SK-N-MC (cell line): ENCODE measurements around the gene IMPA2.
A peak's percentile ranks its signal among the peaks of the same experiment; 100 is the strongest.
"Not testable (repeated sequence)": the region's sequence is repeated elsewhere in the genome, so short reads cannot be mapped to it uniquely, and the experiment has no call there.

Experiments used
- DNase-seq: peaks from one replicate; pipeline ENCODE4 v3.0.0-alpha.2; 2011; ENCODE audit warnings: low read depth, low spot score
- H3K27ac ChIP-seq: fragments of 200-600 bp; sonication (generic); 2 replicates; pipeline ENCODE4 v1.5.1; 2016; ENCODE audit warnings: mixed run types
- H3K36me3 ChIP-seq: fragments of 200-600 bp; sonication (generic); 2 replicates; pipeline ENCODE4 v1.6.1; 2017; ENCODE audit warnings: antibody characterized with exemption, low read length, mixed read lengths; ENCODE audit not compliant: insufficient read depth
- H3K4me3 ChIP-seq: fragments of 200-600 bp; sonication (generic); 2 replicates; pipeline ENCODE4 v1.5.1; 2016
- H3K9ac ChIP-seq: fragments of 200-600 bp; sonication (generic); 2 replicates; pipeline ENCODE4 v1.8.0; 2017; ENCODE audit warnings: mixed run types, mixed read lengths; ENCODE audit not compliant: insufficient read length
- H3K9me3 ChIP-seq: fragments of 200-600 bp; sonication (generic); 2 replicates; pipeline ENCODE4 v1.6.1; 2017; ENCODE audit warnings: low read depth, mild to moderate bottlenecking, antibody characterized with exemption, low read length, moderate library complexity, mixed read lengths
- EZH2 ChIP-seq: fragments of 200-600 bp; sonication (generic); IDR thresholded peaks from one replicate; pipeline ENCODE4 v1.6.1; 2017; ENCODE audit warnings: antibody characterized with exemption
- FOXP2 ChIP-seq: optimal IDR thresholded peaks from 2 replicates; pipeline ENCODE3; 2011; ENCODE audit warnings: mild to moderate bottlenecking, moderate library complexity; ENCODE audit not compliant: insufficient read depth; ENCODE audit errors: extremely low read length, control extremely low read depth
- POLR2AphosphoS5 ChIP-seq: IDR thresholded peaks from 2 replicates; pipeline ENCODE4 v1.6.1; 2012; ENCODE audit warnings: mild to moderate bottlenecking, low read depth, low read length, borderline replicate concordance

Gene IMPA2

GRCh38 chr18:12068950-12069320, 87.6 kb downstream of the IMPA2 start:
- peak overlapping the region; percentile 95 for H3K27ac ChIP-seq
- no peak for TF ChIP-seq FOXP2
- no peak for TF ChIP-seq POLR2AphosphoS5
- TF ChIP-seq EZH2 = no peak
- H3K9me3 ChIP-seq = no peaks in the 10 kb centered on the region
- peak overlapping the region; percentile 80 for H3K4me3 ChIP-seq
- H3K9ac ChIP-seq = peak overlapping the region; percentile 80
- no peaks in the 10 kb centered on the region for H3K36me3 ChIP-seq
- peak; percentile 24 for DNase-seq

GRCh38 chr18:12071066-12071465, 89.8 kb downstream of the IMPA2 start:
- H3K9ac ChIP-seq, H3K9me3 ChIP-seq, H3K36me3 ChIP-seq: not testable (repeated sequence)
- Histone ChIP-seq H3K4me3 (peak overlapping the region; percentile 54), H3K27ac (peak overlapping the region; percentile 55)
- peak; percentile 37 for DNase-seq

- DNase-seq = no peak
- Histone ChIP-seq H3K4me3 (peak overlapping the region; percentile 12; the same call in 1 of the 2 replicates), H3K27ac (no peak overlapping the region), H3K9ac (no peak overlapping the region), H3K36me3 (no peaks in the 10 kb centered on the region), H3K9me3 (no peaks in the 10 kb centered on the region)
- TF ChIP-seq POLR2AphosphoS5 = no peak
- TF ChIP-seq EZH2 = no peak
These were observed 91.7 kb downstream of the IMPA2 start for GRCh38 chr18:12072996-12073395.

- Histone ChIP-seq H3K4me3 (peak overlapping the region; percentile 40; the same call in 1 of the 2 replicates), H3K9me3 (no peaks in the 10 kb centered on the region), H3K9ac (peak overlapping the region; percentile 37), H3K27ac (peak overlapping the region; percentile 28; the same call in 1 of the 2 replicates), H3K36me3 (no peaks in the 10 kb centered on the region)
- TF ChIP-seq FOXP2 (no peak), POLR2AphosphoS5 (no peak), EZH2 (no peak)
- DNase-seq = no peak
These were observed 93.4 kb downstream of the IMPA2 start for GRCh38 chr18:12074736-12075135.

- TF ChIP-seq POLR2AphosphoS5 = no peak
- TF ChIP-seq FOXP2 = no peak
- TF ChIP-seq EZH2 = no peak
- peak overlapping the region; percentile 59 for H3K9ac ChIP-seq
- no peak overlapping the region for H3K27ac ChIP-seq
- no peaks in the 10 kb centered on the region for H3K36me3 ChIP-seq
- peak overlapping the region; percentile 55; the same call in 1 of the 2 replicates for H3K4me3 ChIP-seq
- no peaks in the 10 kb centered on the region for H3K9me3 ChIP-seq
- no peak for DNase-seq
These were observed 95.3 kb downstream of the IMPA2 start for GRCh38 chr18:12076424-12077140.

- not testable (repeated sequence) for DNase-seq
These were observed 96.7 kb downstream of the IMPA2 start for GRCh38 chr18:12077994-12078393.

GRCh38 chr18:12079491-12080237, 98.4 kb downstream of the IMPA2 start:
- no peak overlapping the region for H3K9ac ChIP-seq
- H3K4me3 ChIP-seq = no peak overlapping the region
- no peaks in the 10 kb centered on the region for H3K9me3 ChIP-seq
- TF ChIP-seq FOXP2 (no peak), POLR2AphosphoS5 (no peak), EZH2 (no peak)
- H3K36me3 ChIP-seq = no peaks in the 10 kb centered on the region
- no peak overlapping the region for H3K27ac ChIP-seq
- no peak for DNase-seq

More at GRCh38 chr18:12077994-12078393, 96.7 kb downstream of the IMPA2 start:
- H3K9me3 ChIP-seq, H3K36me3 ChIP-seq, H3K4me3 ChIP-seq, H3K9ac ChIP-seq, H3K27ac ChIP-seq: not testable (repeated sequence)
